HG02970 (cell line): Measurements from ENCODE around the gene NME7.
"Not testable (repeated sequence)": the region's sequence is repeated elsewhere in the genome, so short reads cannot be mapped to it uniquely, and the experiment has no call there.

Experiments
- ATAC-seq: cut with Tn5 transposase; IDR thresholded peaks from one replicate; pipeline ENCODE4 v1.9.1; 2021; ENCODE audit warnings: mild to moderate bottlenecking, moderate library complexity, moderate number of reproducible peaks; ENCODE audit not compliant: unreplicated experiment, low FRiP score

The NME7 gene, protein sequence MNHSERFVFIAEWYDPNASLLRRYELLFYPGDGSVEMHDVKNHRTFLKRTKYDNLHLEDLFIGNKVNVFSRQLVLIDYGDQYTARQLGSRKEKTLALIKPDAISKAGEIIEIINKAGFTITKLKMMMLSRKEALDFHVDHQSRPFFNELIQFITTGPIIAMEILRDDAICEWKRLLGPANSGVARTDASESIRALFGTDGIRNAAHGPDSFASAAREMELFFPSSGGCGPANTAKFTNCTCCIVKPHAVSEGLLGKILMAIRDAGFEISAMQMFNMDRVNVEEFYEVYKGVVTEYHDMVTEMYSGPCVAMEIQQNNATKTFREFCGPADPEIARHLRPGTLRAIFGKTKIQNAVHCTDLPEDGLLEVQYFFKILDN

DNA sequence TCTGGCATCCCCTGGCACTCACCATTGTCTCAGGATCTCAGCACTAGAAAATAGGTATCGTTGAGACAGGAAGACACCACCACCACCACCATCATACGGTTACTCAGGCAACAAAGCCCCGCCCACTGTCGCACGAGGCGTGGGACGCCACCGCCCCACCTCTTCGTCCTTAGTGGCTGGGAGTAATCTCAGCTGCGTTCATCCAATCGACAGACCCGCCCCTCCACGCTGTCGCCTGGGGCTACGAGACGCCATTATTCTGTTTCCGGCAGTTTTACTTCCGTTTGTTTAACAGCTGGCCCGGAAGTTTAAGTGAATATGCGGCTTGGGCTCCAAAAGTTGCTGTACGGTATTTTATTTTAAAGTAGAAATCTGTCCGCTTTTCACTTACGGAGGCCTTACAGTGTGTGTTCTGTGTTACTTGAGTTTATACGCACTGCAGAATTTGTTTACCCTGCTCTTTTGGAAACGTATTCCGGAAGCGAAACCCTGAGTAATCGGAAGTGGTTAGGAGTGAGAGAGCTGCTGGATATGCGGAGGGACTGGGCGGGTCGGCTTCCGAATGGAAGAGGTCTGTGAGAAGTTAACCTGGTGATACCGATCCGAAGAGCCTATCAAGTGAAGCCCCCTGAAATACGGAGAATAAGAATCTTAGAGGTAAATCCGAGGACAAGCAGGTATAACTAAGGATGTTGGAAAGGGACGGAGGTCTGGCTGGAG is at the start of gene NME7, which contains the start of gene BLZF1:
TSS of gene NME7 (minus strand) at position 112 of the 720 bp plus-strand sequence. CDS start at position 25, 87 bp downstream.
TSS of gene BLZF1 (plus strand) at position 510 of the 720 bp plus-strand sequence. CDS start 1,328 bp downstream, outside the sequence.
- peak; percentile 99 for ATAC-seq

DNA sequence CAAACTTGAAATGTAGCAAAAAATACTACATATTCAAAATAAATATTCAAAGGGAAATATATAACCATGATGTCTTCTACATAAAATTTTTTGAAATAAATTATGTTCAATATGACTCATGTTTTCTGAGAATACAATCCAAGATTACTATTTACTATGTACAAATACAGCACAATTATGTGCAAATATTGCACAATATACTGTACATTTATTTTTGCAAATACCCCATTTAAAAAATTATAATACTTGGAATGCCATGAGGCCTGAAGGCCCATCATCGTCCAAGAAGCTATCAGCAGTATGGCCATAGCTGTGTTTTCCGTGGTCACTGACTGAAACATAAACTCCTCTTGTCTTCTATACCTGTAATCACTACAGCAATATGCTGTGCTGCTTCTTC is 47.4 kb upstream of the NME7 start:
- no peak for ATAC-seq

DNA sequence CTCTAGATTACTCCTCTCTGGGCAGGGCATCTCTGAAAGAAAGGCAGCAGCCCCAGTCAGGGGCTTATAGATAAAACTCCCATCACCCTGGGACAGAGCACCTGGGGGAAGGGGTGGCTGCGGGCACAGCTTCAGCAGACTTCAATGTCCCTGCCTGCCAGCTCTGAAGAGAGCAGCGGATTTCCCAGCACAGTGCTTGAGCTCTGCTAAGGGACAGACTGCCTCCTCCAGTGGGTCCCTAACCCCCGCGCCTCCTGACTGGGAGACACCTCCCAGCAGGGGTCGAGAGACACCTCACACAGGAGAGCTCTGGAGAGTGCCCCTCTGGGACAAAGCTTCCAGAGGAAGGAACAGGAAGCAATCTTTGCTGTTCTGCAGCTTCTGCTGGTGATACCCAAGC is 40.7 kb upstream of the NME7 start:
- not testable (repeated sequence) for ATAC-seq

DNA sequence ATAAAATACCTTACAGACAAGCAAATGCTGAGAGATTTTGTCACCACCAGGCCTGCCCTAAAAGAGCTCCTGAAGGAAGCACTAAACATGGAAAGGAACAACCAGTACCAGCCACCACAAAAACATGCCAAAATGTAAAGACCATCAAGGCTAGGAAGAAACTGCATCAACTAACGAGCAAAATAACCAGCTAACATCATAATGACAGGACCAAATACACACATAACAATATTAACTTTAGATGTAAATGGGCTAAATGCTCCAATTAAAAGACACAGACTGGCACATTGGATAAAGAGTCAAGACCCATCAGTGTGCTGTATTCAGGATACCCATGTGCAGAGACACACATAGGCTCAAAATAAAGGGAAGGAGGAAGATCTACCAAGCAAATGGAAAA is 35.0 kb upstream of the NME7 start:
- ATAC-seq: not testable (repeated sequence)

GRCh38 chr1:169395955-169396354 is 28.4 kb upstream of the NME7 start:
- ATAC-seq: no peak

DNA sequence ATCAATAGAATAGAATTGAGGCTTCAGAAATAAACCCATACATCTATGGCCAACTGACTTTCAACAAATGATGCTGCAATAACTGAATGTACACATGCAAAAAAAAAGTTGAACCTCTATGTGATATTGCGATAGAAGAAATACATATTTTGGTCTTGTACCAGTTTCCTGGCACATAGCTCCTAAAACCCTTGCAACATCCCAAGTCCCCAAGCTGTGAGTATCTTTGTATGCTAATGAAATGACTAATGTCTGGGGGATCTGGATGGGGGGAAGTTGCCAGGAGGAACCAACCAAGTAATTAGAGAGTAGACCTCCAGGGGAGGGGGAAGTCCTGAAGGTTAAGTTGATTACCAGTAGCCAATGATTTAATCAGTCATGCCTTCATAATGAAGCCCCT is 24.8 kb upstream of the NME7 start:
- ATAC-seq: no peak

GRCh38 chr1:169390303-169390702 is 22.7 kb upstream of the NME7 start:
- ATAC-seq: no peak

GRCh38 chr1:169387399-169387798 is 19.8 kb upstream of the NME7 start:
- ATAC-seq: no peak

GRCh38 chr1:169383449-169383848 is 15.9 kb upstream of the NME7 start:
- ATAC-seq: no peak

- ATAC-seq: no peak
Measured at GRCh38 chr1:169381162-169381561, 13.6 kb upstream of the NME7 start.

GRCh38 chr1:169371404-169371803 is 3.8 kb upstream of the NME7 start:
- no peak for ATAC-seq

DNA sequence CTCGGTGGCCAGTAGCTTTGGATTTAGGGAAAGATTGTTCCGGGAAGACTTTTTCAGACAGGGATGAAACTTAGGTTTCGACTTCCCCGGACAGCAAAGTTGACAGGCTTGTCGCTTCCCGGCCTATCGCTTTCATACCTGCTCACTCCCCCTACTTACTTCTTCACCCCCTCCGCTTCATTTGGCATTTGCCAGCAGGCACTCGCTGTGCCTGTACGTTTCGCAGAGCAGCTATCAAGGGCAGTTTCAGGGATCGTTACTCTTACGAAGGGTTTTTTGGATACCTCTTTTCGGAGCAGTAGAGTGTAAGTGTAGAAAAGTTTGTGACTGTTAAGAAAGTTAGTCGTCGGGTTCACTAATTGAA is 791 bp upstream of the NME7 start:
- ATAC-seq: peak; percentile 7

DNA sequence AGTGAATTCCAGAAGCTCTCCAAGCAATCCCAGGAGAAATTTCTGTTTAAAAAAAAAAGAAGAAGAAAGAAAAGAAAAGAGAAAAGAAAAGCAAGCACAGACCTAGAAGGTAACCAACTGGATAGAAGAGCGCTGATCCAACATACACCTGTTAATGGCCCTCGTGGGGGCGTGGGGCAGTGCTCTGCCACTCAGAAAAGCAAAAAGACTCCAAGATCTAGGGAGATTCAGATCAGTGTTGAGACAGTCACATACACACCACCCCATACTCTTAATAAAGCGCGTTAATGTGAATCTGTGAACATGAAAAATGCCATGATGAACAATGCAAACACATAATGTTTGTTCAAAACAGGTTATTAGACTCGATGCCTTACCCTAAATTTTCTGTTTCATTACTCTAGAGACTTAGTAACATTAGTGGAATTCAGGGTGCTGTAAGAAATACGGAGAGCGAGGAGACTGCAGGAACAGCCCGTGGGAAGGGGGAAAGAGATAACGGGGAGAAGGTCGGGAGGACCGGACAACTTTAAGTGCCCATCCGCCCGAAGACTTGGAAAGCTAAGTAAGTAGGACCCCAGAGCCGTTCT is 406 bp downstream of the NME7 start:
- no peak for ATAC-seq

DNA sequence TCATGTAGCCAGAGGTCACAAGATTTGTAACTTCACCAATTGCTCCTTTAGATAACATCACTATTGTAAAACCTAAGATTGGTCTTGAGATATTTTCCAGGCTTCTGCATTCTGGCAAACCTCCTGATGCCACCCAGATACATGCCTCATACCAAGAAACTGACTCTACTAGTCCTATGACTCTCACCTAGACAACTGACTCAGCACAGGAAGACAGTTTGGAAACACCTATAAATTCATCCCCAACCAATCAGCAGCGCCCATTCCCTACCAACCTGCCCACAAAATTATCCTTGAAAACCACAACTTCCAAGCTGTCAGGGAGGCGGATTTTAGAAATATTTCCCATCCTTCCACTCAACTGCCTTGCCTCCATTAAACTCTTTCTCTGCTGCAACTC is 2.6 kb downstream of the NME7 start:
- no peak for ATAC-seq

GRCh38 chr1:169363046-169363730 is 4.4 kb downstream of the NME7 start:
- ATAC-seq: no peak

- ATAC-seq: no peak
Measured at GRCh38 chr1:169361281-169361680, 6.3 kb downstream of the NME7 start.

DNA sequence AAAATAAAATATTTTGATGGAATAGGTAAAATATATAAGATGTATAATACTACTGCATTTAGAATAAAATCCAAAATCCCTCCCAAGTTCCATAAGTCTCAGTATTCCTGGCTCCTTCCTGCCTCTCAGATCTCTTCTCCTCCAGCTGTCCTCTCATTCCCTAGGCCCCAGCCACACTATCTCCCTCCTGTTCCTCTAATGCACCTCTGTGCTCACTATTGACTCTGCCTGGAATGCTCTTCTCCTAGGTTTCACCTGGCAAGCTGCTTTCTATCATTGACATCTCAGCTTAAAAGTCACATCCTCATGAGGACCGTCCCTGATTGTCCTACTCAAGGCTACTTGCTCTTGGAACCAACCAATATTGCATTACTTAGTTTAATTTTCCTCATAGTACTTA is 7.2 kb downstream of the NME7 start:
- no peak for ATAC-seq

DNA sequence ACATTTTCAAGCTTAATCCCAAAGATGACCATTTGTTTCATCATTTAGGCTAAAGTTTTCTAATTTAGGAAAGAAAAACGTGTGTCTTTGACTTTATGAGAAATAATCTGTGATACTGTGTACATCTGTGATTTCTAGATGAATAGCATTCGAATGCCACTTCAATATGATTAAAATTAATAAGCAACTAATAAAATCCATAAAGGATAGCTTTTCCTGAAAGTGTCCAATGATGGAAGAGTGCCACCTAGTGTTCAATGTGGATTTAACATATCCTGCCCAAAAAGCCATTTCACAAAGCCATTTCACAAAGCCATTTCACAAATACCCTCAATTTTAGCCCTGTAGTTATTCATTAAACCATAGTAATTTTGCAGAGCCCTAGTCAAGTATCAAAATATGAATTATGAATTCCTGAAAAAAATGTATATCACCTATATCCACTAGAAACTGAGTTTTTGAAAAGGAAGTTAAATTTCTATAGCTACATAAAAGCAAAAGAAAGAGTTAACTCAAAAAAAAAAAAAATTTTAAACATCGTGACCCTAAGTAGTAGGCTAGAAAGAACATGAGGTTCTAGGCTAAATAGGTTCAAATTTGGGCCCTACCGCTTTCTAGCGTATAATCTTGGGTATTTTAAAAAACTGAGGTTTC is 19.1 kb downstream of the NME7 start:
- ATAC-seq: no peak

- ATAC-seq: no peak
Measured at GRCh38 chr1:169347688-169348382, 19.8 kb downstream of the NME7 start.
